ENCODE data around the gene CREB5. TPM values are rescaled to one million over a fixed set of nuclear protein-coding genes. Genes with fewer than 3 reads are reported as not detected.
"Not testable (repeated sequence)": the region's sequence is repeated elsewhere in the genome, so short reads cannot be mapped to it uniquely, and the experiment has no call there.

Gene CREB5
- polyA plus RNA-seq, 1 donor: 12.9 TPM

DNA sequence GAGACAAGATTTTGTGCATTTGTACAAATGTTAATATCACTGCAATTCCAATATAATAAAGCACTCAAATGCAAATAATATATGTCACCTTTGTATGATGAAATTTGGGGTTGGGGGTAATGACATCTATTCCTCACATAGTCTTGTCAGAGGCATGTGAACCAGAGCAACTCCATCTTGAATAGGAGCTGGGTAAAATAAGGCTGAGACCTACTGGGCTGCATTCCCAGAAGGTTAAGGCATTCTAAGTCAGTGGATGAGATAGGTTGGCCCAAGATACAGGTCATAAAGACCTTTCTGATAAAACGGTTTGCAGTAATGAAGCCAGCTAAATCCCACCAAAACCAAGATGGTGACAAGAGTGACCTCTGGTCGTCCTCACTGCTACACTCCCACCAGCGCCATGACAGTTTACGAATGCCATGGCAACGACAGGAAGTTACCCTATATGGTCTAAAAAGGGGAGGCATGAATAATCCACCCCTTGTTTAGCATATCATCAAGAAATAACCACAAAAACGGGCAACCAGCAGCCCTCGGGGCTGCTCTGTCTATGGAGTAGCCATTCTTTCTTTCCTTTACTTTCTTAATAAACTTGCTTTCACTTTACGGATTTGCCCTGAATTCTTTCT, 413.6 kb downstream of the CREB5 start:
- H3K9me3 ChIP-seq (ENCODE audit: control insufficient read depth, low read depth, low read length); H3K4me1 ChIP-seq (ENCODE audit: control insufficient read depth, insufficient read depth, low read length); H3K27ac ChIP-seq (ENCODE audit: low read length); DNase-seq; H3K36me3 ChIP-seq (ENCODE audit: control insufficient read depth, insufficient read depth, low read length); H3K27me3 ChIP-seq (ENCODE audit: control insufficient read depth, insufficient read depth, low read length); H3K4me3 ChIP-seq (ENCODE audit: low read length): not testable (repeated sequence)
- no CpG with 5 or more reads among the region's 8 CpGs for WGBS (ENCODE audit: insufficient coverage, low lambda C conversion rate)

DNA sequence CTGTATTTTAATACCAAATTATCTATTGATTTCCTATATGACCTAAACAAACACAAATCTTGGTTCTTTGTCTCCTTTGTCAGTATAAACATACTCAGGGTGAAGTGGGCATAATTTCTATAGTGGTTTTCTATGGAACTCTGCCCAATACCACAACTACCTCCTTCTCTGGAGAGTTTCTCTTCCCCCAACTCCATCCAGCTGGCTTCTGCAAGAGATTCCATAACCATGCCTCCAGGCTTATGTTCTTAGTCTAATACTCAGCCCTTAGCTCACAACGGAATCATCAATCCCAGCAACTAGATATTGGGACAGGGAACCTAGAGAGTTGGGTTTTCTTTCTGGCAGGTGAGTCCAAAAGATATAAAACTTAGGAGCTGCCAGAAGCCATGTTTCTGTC, 418.5 kb downstream of the CREB5 start:
- WGBS (ENCODE audit: insufficient coverage, low lambda C conversion rate): no CpG with 5 or more reads among the region's 1 CpG
- Histone ChIP-seq H3K9me3 (ENCODE audit: control insufficient read depth, low read depth, low read length) (no peaks in the 10 kb centered on the region), H3K27me3 (ENCODE audit: control insufficient read depth, insufficient read depth, low read length) (peaks cover 4% of the 10 kb centered on the region), H3K27ac (ENCODE audit: low read length) (no peak overlapping the region), H3K36me3 (ENCODE audit: control insufficient read depth, insufficient read depth, low read length) (no peaks in the 10 kb centered on the region), H3K4me3 (ENCODE audit: low read length) (no peak overlapping the region), H3K4me1 (ENCODE audit: control insufficient read depth, insufficient read depth, low read length) (no peaks in the 10 kb centered on the region)
- DNase-seq: no peak

DNA sequence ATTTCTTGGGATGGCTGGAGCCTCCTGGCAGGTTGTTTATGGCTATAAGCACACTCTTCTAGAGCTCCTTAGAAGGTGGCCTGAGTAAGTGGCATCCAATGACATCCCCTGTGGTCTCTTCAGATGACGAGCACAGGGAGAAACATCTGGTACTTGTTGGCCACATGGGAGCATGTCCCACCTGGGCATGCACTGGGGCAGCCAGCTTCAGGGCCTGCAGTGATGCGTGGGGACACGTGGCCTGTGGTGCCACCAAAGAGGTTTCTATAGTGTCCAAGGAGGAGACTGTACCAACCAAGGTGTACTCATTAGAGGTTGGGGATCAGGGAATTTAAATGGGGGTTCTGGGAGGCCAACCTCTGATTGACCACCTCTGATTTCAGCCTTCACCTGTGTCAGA, 420.4 kb downstream of the CREB5 start:
- DNase-seq: no peak
- H3K4me3 ChIP-seq (ENCODE audit: low read length): no peak overlapping the region
- H3K9me3 ChIP-seq (ENCODE audit: control insufficient read depth, low read depth, low read length): no peaks in the 10 kb centered on the region
- no peaks in the 10 kb centered on the region for H3K36me3 ChIP-seq (ENCODE audit: control insufficient read depth, insufficient read depth, low read length)
- WGBS (ENCODE audit: insufficient coverage, low lambda C conversion rate): no CpG with 5 or more reads among the region's 3 CpGs
- H3K4me1 ChIP-seq (ENCODE audit: control insufficient read depth, insufficient read depth, low read length): no peaks in the 10 kb centered on the region
- no peak overlapping the region for H3K27ac ChIP-seq (ENCODE audit: low read length)
- no peaks in the 10 kb centered on the region for H3K27me3 ChIP-seq (ENCODE audit: control insufficient read depth, insufficient read depth, low read length)

DNA sequence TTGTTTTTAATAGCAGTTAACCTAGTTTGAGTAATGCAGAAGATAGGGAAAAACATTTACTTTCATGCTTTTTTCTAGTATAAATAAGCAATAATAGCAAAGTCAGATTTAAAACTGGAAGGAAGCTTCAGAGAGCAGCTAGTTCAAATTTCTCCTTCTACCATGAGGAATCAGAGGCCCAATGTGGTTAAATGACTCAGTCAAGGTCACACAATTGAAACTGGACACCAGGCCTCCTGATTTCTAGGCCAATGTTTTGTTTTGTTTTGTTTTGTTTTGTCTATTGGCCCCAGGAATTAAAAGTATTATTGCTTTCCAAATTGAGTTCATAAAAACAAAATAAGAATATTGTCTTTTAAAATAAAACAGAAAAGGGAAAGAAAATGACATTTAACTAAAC, 423.5 kb downstream of the CREB5 start:
- Histone ChIP-seq H3K27ac (ENCODE audit: low read length) (no peak overlapping the region), H3K4me1 (ENCODE audit: control insufficient read depth, insufficient read depth, low read length) (no peaks in the 10 kb centered on the region), H3K36me3 (ENCODE audit: control insufficient read depth, insufficient read depth, low read length) (no peaks in the 10 kb centered on the region), H3K4me3 (ENCODE audit: low read length) (no peak overlapping the region), H3K9me3 (ENCODE audit: control insufficient read depth, low read depth, low read length) (peaks cover 2% of the 10 kb centered on the region), H3K27me3 (ENCODE audit: control insufficient read depth, insufficient read depth, low read length) (no peaks in the 10 kb centered on the region)
- no peak for DNase-seq

DNA sequence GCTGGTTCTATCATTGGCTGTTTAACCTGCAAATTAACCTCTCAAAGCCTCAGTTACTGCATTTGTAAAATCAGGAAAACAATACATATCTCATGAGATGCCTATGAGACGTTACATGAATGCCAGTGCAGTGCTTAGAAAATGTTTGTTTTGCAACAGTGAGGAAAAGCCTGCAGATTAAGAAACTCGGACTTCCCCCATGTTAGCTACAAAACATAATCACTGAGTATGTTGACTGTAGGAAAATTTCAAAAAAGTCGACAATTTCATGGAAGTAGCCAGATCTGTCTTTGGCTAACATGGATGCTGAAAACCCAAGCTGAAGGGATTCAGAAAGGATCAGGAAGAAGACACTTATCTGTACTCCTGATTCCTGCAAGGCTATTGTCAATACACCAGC, 424.4 kb downstream of the CREB5 start:
- no peak for DNase-seq
- H3K9me3 ChIP-seq (ENCODE audit: control insufficient read depth, low read depth, low read length): peaks cover 2% of the 10 kb centered on the region
- no CpG with 5 or more reads among the region's 3 CpGs for WGBS (ENCODE audit: insufficient coverage, low lambda C conversion rate)
- H3K36me3 ChIP-seq (ENCODE audit: control insufficient read depth, insufficient read depth, low read length): no peaks in the 10 kb centered on the region
- H3K4me1 ChIP-seq (ENCODE audit: control insufficient read depth, insufficient read depth, low read length): no peaks in the 10 kb centered on the region
- H3K27me3 ChIP-seq (ENCODE audit: control insufficient read depth, insufficient read depth, low read length): no peaks in the 10 kb centered on the region
- no peak overlapping the region for H3K27ac ChIP-seq (ENCODE audit: low read length)
- H3K4me3 ChIP-seq (ENCODE audit: low read length): no peak overlapping the region

DNA sequence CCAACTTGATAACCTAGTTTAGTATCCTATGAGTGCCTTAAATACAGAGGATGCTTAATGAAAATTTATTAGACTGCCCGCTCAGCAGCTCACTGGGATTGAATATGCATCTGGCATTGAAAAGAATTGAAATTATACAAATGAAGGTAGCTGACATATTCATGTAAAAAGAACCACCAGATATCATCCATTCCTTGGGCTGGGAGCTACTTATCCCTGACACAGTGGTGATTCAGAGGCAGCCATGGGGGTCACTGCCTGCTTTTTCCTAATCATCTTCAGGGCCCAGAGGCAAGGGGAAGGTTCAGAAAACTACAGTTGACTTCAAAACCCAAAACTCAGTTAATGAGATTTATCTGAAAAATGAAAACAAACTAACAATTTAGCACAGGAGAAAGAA, 424.9 kb downstream of the CREB5 start:
- no peaks in the 10 kb centered on the region for H3K36me3 ChIP-seq (ENCODE audit: control insufficient read depth, insufficient read depth, low read length)
- no peak overlapping the region for H3K4me3 ChIP-seq (ENCODE audit: low read length)
- H3K27me3 ChIP-seq (ENCODE audit: control insufficient read depth, insufficient read depth, low read length): no peaks in the 10 kb centered on the region
- DNase-seq: no peak
- no peak overlapping the region for H3K27ac ChIP-seq (ENCODE audit: low read length)
- peaks cover 2% of the 10 kb centered on the region for H3K9me3 ChIP-seq (ENCODE audit: control insufficient read depth, low read depth, low read length)
- no peaks in the 10 kb centered on the region for H3K4me1 ChIP-seq (ENCODE audit: control insufficient read depth, insufficient read depth, low read length)
- no CpG with 5 or more reads among the region's 1 CpG for WGBS (ENCODE audit: insufficient coverage, low lambda C conversion rate)

DNA sequence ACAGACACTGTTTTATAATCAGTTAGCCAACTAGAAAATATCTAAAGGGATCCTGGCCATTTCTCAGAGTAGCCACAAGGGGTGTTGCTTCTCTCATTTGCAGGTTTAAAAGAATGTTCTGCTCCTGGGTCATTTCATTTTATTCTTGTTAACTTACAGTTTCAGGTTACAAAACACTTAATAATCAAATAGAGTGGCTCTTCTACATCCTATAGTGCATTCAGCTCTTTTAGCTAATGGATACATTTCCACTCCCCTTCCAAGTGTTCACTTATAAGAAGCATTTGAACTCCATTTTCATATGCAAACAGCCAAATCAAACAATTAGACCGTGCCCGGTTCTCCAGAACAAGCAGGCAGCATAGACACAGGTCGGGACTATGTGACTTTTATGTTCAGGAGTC, 428.3 kb downstream of the CREB5 start:
- Histone ChIP-seq H3K27me3 (ENCODE audit: control insufficient read depth, insufficient read depth, low read length) (no peaks in the 10 kb centered on the region), H3K9me3 (ENCODE audit: control insufficient read depth, low read depth, low read length) (peaks cover 2% of the 10 kb centered on the region), H3K4me3 (ENCODE audit: low read length) (no peak overlapping the region), H3K36me3 (ENCODE audit: control insufficient read depth, insufficient read depth, low read length) (no peaks in the 10 kb centered on the region), H3K27ac (ENCODE audit: low read length) (no peak overlapping the region), H3K4me1 (ENCODE audit: control insufficient read depth, insufficient read depth, low read length) (no peaks in the 10 kb centered on the region)
- no CpG with 5 or more reads among the region's 3 CpGs for WGBS (ENCODE audit: insufficient coverage, low lambda C conversion rate)
- no peak for DNase-seq

DNA sequence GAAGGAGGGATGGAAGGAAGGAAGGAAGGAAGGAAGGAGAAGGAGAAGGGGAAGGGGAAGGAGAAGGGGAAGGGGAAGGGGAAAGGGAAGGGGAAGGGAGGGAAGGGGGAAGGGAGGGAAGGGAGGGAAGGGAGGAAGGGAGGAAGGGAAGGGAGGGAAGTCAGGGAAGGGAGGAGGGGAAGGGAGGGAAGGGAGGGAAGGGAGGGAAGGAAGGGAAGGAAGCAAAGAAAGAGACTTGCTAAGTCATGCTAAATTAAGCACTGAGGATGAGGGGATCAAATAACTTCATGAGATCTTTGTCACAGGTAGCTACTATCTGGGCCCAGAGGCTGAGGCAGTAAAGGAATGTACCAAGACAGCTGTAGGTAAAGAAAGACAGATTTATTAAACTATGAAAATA, 429.4 kb downstream of the CREB5 start:
- Histone ChIP-seq H3K27me3 (ENCODE audit: control insufficient read depth, insufficient read depth, low read length) (no peaks in the 10 kb centered on the region), H3K27ac (ENCODE audit: low read length) (no peak overlapping the region), H3K36me3 (ENCODE audit: control insufficient read depth, insufficient read depth, low read length) (no peaks in the 10 kb centered on the region), H3K4me1 (ENCODE audit: control insufficient read depth, insufficient read depth, low read length) (no peaks in the 10 kb centered on the region), H3K9me3 (ENCODE audit: control insufficient read depth, low read depth, low read length) (peaks cover 5% of the 10 kb centered on the region), H3K4me3 (ENCODE audit: low read length) (no peak overlapping the region)
- no peak for DNase-seq

DNA sequence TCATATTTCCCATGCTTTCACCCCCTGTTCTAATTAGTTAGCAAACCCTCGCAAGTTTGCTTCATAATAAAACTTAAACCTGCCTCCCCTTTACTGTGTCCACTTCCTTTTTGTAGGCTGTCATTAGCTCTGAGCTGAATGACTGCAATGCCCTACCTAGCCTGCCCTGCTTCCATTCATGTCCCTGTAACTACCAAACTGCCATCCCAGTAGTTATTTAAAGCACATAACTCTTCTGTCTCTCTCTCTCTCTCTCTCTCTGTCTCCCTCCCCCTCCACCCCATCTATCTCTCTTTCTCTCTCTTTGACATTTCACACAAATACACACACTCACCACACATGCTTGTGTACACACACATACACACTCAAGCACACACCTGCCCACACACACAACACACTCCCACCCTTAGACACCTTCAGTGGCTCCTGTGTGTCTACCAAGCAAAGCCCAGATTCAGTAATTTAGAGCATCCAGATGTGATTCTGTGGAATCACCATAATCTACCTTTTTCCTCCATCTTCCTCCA, 430.5 kb downstream of the CREB5 start:
- H3K36me3 ChIP-seq (ENCODE audit: control insufficient read depth, insufficient read depth, low read length): no peaks in the 10 kb centered on the region
- no peaks in the 10 kb centered on the region for H3K4me1 ChIP-seq (ENCODE audit: control insufficient read depth, insufficient read depth, low read length)
- H3K27me3 ChIP-seq (ENCODE audit: control insufficient read depth, insufficient read depth, low read length): no peaks in the 10 kb centered on the region
- H3K9me3 ChIP-seq (ENCODE audit: control insufficient read depth, low read depth, low read length): peaks cover 5% of the 10 kb centered on the region
- WGBS (ENCODE audit: insufficient coverage, low lambda C conversion rate): no CpG with 5 or more reads among the region's 1 CpG
- H3K4me3 ChIP-seq (ENCODE audit: low read length): no peak overlapping the region
- H3K27ac ChIP-seq (ENCODE audit: low read length): no peak overlapping the region
- DNase-seq: no peak

DNA sequence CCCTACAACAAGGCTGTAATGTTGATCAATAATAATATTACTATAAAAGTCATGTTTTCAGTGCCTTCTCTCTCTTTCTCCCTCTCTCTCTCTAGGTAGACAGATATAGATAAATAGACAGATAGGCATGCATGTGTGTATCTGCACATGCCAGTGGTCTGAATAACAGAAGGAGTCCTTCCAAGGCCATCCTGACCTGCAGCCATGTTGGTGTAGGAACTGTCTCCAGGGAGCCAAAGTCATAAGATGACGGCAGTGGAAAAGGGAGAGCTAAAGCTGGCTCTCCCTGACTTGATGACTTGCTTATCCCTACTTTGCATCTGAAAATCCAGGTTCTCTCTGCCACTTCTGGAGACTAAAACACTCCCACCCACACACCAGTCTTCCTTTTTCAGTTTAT, 432.8 kb downstream of the CREB5 start:
- DNase-seq: no peak
- no peaks in the 10 kb centered on the region for H3K4me1 ChIP-seq (ENCODE audit: control insufficient read depth, insufficient read depth, low read length)
- no peak overlapping the region for H3K27ac ChIP-seq (ENCODE audit: low read length)
- WGBS (ENCODE audit: insufficient coverage, low lambda C conversion rate): no CpG with 5 or more reads among the region's 1 CpG
- H3K27me3 ChIP-seq (ENCODE audit: control insufficient read depth, insufficient read depth, low read length): no peaks in the 10 kb centered on the region
- peaks cover 3% of the 10 kb centered on the region for H3K9me3 ChIP-seq (ENCODE audit: control insufficient read depth, low read depth, low read length)
- H3K4me3 ChIP-seq (ENCODE audit: low read length): no peak overlapping the region
- H3K36me3 ChIP-seq (ENCODE audit: control insufficient read depth, insufficient read depth, low read length): no peaks in the 10 kb centered on the region

DNA sequence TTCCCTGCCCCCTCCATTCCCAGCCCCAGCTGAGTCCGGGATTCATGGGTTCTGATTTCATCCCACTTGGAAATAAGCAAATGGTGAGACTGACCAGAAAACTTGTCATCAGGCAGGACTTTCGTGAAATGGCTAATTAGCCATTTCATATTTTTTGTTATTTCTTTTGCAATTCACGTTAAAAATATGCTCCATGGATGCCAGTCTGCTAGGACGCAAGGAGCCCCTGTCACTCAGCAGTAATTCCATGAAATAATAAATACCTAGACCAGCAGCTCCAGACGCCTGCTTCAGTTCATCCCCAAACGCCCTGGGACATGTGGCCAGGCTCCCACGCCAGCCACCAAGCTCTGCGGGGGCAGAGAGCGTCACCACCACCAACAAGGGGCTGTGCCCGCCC, 434.9 kb downstream of the CREB5 start:
- WGBS (ENCODE audit: insufficient coverage, low lambda C conversion rate): 100% methylated on average over 1 of the region's 10 CpGs
- H3K27ac ChIP-seq (ENCODE audit: low read length): no peak overlapping the region
- H3K4me3 ChIP-seq (ENCODE audit: low read length): no peak overlapping the region
- peaks cover 8% of the 10 kb centered on the region for H3K27me3 ChIP-seq (ENCODE audit: control insufficient read depth, insufficient read depth, low read length)
- H3K9me3 ChIP-seq (ENCODE audit: control insufficient read depth, low read depth, low read length): peaks cover 3% of the 10 kb centered on the region
- H3K36me3 ChIP-seq (ENCODE audit: control insufficient read depth, insufficient read depth, low read length): no peaks in the 10 kb centered on the region
- no peaks in the 10 kb centered on the region for H3K4me1 ChIP-seq (ENCODE audit: control insufficient read depth, insufficient read depth, low read length)
- DNase-seq: no peak

All from large intestine (tissue), 3 donors.